Duodenal mucosa (tissue), 2 donors: ENCODE measurements around the gene NAALADL2.
"Not testable (repeated sequence)": the region's sequence is repeated elsewhere in the genome, so short reads cannot be mapped to it uniquely, and the experiment has no call there.

Experiments used
- H3K27ac ChIP-seq: one replicate; pipeline ENCODE4 v1.7.0; 2013; ENCODE audit warnings: low read depth, low read length
- H3K27me3 ChIP-seq, 2 donors: one replicate each; pipeline ENCODE4 v1.7.0; 2013; ENCODE audit warnings: low read length in 2 of 2, control low read depth in 1 of 2; ENCODE audit not compliant: insufficient read depth in 2 of 2, control insufficient read depth in 1 of 2
- H3K36me3 ChIP-seq, 2 donors: one replicate each; pipeline ENCODE4 v1.7.0; 2013; ENCODE audit warnings: low read length in 2 of 2, control low read depth in 1 of 2; ENCODE audit not compliant: insufficient read depth in 2 of 2, control insufficient read depth in 1 of 2
- H3K4me1 ChIP-seq, 2 donors: one replicate each; pipeline ENCODE4 v1.7.0; 2013; ENCODE audit warnings: low read length in 2 of 2, control low read depth in 1 of 2; ENCODE audit not compliant: insufficient read depth in 2 of 2, control insufficient read depth in 1 of 2
- H3K4me3 ChIP-seq, 2 donors: one replicate each; pipeline ENCODE4 v1.7.0; 2013; ENCODE audit warnings: low read length in 2 of 2, low read depth in 1 of 2
- H3K9ac ChIP-seq, 2 donors: one replicate each; pipeline ENCODE4 v1.7.0; 2013; ENCODE audit warnings: low read length in 2 of 2, low read depth in 1 of 2
- H3K9me3 ChIP-seq, 2 donors: one replicate each; pipeline ENCODE4 v1.7.0; 2013; ENCODE audit warnings: low read length in 2 of 2, control low read depth in 1 of 2; ENCODE audit not compliant: control insufficient read depth in 1 of 2

Gene NAALADL2

DNA sequence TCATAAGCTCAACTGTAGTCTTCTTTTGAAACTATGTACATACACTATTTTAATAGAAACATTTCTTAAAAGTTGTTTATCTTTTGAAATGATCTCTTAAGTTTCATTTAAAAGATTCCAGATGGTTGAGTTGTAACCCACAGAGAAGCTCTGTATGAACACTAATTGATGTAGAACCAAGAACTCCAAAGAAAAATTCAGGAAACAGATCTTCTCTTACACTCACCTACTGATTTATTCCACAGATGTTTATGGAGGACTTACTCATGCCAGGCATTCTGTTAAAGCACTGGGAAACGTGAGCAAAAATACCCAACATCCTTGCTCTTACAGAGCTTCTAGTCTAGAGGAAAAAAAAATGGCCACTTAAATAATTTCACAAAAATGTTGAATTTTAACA is 551.1 kb downstream of the NAALADL2 start:
- H3K27ac ChIP-seq: no peak overlapping the region
- H3K4me1 ChIP-seq: no peaks in the 10 kb centered on the region
- H3K9ac ChIP-seq: no peak overlapping the region
- H3K36me3 ChIP-seq: no peaks in the 10 kb centered on the region
- H3K27me3 ChIP-seq: no peaks in the 10 kb centered on the region
- no peaks in the 10 kb centered on the region for H3K9me3 ChIP-seq
- H3K4me3 ChIP-seq: no peak overlapping the region

DNA sequence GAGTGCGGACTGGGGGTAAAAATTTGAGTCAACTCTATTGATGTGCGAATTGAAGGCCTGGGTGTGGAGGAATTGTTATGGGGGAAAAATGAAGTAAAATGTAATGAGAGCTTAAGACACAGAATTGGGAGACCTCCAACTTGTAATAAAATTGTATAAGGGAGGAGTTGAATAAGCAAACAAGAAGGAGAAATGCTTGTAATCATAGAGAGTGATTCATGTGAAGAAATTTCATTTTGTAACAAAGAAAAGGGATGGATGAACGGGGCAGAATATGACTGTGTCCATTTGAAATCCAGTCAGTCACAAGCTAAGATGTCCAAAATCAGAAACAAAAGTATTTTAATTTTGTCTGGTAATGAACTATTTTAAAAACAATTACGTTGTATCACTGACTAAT is 552.3 kb downstream of the NAALADL2 start:
- Histone ChIP-seq H3K36me3 (no peaks in the 10 kb centered on the region), H3K9ac (no peak overlapping the region), H3K27me3 (no peaks in the 10 kb centered on the region), H3K27ac (no peak overlapping the region), H3K4me1 (no peaks in the 10 kb centered on the region), H3K9me3 (no peaks in the 10 kb centered on the region), H3K4me3 (no peak overlapping the region)

DNA sequence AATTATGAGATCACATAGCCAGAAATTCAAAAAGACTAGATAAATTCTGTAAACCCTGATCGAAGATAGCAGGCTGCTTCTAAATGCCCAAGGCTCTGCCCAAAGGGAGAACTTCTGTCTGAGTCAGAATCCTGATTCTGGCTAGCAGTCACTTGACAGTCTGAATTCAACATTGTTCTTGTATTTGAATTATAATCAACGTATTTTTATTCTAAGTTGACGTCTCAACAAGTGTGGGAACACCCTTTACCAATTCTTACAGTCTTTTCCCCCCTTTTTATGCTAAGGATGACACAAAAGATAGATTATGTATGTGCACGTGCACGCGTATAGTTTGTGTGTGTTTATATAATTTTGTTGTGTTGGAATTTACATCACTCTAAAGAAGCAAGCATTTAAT is 552.8 kb downstream of the NAALADL2 start:
- Histone ChIP-seq H3K27me3 (no peaks in the 10 kb centered on the region), H3K9ac (no peak overlapping the region), H3K4me1 (no peaks in the 10 kb centered on the region), H3K36me3 (no peaks in the 10 kb centered on the region), H3K27ac (no peak overlapping the region), H3K4me3 (no peak overlapping the region), H3K9me3 (no peaks in the 10 kb centered on the region)

DNA sequence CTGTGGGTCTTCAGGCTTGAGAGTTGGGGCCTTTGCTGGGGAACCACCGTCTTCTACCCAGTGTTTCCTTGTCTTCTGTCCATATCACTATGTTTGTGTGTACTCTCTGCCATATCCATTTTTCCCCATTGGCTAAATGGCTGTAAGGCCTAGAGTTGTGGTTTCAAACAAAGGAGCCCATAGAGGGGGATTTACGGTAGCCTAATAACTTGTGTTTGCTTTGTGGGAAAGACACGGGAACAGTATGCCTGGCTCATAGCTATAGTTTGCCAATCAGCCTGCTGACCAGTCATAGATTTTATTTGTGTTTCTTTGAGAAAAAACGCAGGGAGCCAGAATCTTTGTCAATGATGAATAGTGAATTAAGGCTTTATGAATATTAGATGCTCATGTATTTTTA is 554.8 kb downstream of the NAALADL2 start:
- no peaks in the 10 kb centered on the region for H3K9me3 ChIP-seq
- H3K4me1 ChIP-seq: no peaks in the 10 kb centered on the region
- H3K27ac ChIP-seq: no peak overlapping the region
- H3K27me3 ChIP-seq: no peaks in the 10 kb centered on the region
- no peak overlapping the region for H3K9ac ChIP-seq
- H3K36me3 ChIP-seq: no peaks in the 10 kb centered on the region
- no peak overlapping the region for H3K4me3 ChIP-seq

DNA sequence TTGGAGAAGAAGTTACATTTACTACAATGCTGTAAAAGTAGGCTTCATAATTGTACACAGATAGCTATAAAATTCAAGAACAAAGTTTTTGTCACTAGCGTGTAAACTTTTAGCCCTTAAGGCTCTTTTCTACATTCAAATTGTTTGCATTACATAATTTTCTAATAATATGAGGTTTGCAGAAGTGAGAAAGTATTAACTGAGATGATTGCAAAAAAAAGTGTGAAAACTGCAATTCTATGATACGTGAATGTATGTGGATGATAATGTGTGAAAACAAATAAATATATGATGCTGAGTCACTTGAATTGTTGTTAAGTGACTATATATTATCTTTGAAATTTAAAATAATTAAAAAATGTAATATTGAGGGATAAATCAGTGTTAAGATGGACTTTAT is 557.5 kb downstream of the NAALADL2 start:
- H3K27ac ChIP-seq: no peak overlapping the region
- H3K4me3 ChIP-seq: no peak overlapping the region
- H3K27me3 ChIP-seq: no peaks in the 10 kb centered on the region
- H3K9me3 ChIP-seq: no peaks in the 10 kb centered on the region
- no peak overlapping the region for H3K9ac ChIP-seq
- no peaks in the 10 kb centered on the region for H3K36me3 ChIP-seq
- H3K4me1 ChIP-seq: no peaks in the 10 kb centered on the region

DNA sequence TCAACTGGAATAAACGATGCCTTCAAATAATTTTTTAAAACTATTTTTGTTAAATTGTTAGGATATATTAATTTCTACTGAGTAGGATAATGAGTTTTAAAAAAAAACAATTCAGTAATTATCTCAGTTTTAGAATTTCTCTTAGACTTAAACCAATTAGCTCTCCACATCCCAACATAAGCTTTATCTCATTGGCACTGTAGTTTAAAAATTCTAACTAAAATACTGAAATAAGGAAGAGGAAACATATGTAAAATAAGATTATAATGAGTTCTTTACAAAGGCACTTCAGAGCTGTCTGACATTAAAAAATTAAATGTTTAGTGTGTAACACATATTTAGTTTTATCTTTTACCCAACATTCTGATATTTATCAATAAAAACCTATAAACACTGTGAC is 558.3 kb downstream of the NAALADL2 start:
- no peaks in the 10 kb centered on the region for H3K36me3 ChIP-seq
- no peak overlapping the region for H3K27ac ChIP-seq
- H3K9me3 ChIP-seq: no peaks in the 10 kb centered on the region
- no peaks in the 10 kb centered on the region for H3K4me1 ChIP-seq
- no peak overlapping the region for H3K9ac ChIP-seq
- H3K27me3 ChIP-seq: no peaks in the 10 kb centered on the region
- H3K4me3 ChIP-seq: no peak overlapping the region

DNA sequence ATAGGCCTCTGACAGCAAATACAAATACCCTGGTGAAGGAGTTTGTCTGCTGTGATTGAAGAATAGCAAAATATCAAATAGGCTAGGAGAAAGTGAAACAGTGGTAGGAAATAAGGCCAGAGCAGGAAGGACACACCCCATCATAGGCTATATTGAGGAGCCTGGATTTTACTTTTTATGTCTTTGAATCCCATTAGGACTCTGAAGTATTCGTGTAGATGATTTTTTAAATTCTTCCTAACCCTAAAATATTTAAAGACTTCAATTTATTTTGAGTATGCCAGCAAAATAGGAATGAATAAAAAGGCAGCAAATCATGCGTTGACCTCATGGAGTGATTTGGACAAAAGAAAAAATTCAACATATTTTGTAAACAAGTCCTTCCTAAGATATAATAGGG is 562.8 kb downstream of the NAALADL2 start:
- Histone ChIP-seq H3K9me3 (no peaks in the 10 kb centered on the region), H3K36me3 (no peaks in the 10 kb centered on the region), H3K4me1 (no peaks in the 10 kb centered on the region), H3K27ac (no peak overlapping the region), H3K27me3 (no peaks in the 10 kb centered on the region), H3K4me3 (no peak overlapping the region), H3K9ac (no peak overlapping the region)

DNA sequence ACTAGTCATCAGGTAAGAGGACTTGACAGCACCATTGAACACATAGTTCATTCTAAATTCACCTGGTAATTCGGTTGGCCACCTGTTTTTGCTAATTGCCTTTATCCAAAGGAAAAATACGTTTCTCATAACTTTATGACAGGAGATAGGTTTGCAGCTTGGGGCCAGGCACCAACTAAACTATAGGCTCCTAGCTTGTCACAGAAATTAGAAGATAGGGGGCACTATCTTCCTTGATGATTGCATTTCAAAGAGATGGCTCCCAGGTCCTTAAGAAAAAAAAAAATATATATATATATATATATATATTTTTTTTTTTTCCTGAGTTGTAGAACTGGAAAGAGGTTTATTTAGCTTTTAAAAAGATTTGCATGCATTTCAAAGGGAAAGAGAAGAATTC is 563.6 kb downstream of the NAALADL2 start:
- no peaks in the 10 kb centered on the region for H3K36me3 ChIP-seq
- no peak overlapping the region for H3K9ac ChIP-seq
- H3K4me1 ChIP-seq: no peaks in the 10 kb centered on the region
- H3K4me3 ChIP-seq: no peak overlapping the region
- no peaks in the 10 kb centered on the region for H3K9me3 ChIP-seq
- no peaks in the 10 kb centered on the region for H3K27me3 ChIP-seq
- H3K27ac ChIP-seq: no peak overlapping the region

DNA sequence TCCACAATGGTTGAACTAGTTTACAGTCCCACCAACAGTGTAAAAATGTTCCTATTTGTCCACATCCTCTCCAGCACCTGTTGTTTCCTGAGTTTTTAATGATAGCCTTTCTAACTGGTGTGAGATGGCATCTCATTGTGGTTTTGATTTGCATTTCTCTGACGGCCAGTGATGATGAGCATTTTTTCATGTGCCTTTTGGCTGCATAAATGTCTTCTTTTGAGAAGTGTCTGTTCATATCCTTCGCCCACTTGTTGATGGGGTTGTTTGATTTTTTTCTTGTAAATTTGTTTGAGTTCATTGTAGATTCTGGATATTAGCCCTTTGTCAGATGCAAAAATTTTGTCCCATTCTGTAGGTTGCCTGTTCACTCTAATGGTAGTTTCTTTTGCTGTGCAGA is 564.7 kb downstream of the NAALADL2 start:
- H3K27me3 ChIP-seq, H3K9ac ChIP-seq, H3K36me3 ChIP-seq, H3K9me3 ChIP-seq, H3K4me3 ChIP-seq, H3K4me1 ChIP-seq, H3K27ac ChIP-seq: not testable (repeated sequence)

DNA sequence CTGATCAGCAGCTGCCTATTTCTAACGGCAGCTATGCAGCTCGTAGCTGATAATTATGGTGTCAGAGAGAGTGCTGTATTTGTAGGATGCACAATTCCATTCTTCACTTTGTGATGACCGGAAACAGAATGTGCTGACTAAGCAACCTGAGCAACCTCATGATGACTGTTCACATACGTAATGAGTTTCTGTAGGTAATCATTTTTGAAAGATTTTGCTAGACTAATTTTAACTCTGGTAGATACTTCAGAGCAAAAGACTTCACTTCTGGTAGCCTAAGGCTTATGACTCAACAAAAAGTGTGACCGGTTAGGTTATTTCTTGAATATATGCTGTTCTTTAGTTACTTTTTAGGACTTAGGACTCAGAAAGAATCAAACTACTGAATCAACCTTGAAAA is 567.7 kb downstream of the NAALADL2 start:
- no peak overlapping the region for H3K9ac ChIP-seq
- H3K27ac ChIP-seq: no peak overlapping the region
- H3K4me3 ChIP-seq: no peak overlapping the region
- no peaks in the 10 kb centered on the region for H3K27me3 ChIP-seq
- H3K4me1 ChIP-seq: peaks cover 0 to 11% of the 10 kb centered on the region in 2 donors
- H3K9me3 ChIP-seq: no peaks in the 10 kb centered on the region
- no peaks in the 10 kb centered on the region for H3K36me3 ChIP-seq

DNA sequence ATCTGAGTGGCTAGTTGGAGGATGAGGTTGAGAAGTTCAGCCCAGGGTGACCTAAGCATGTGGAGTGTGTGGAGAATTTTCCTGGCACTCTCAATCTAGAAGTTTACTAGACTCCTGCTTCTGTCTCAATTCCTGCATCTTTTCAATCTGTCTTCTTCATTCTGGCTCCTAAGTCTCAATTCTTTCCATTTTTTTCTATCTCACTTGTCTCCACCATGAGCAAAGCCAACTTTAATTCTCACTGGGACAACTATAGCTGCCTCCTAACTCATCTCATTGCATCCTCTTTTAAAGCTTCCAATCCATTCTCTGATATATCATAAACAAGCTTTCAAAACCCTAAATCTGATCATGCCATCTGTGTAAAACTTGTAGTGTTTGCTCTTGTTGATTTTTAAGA is 569.3 kb downstream of the NAALADL2 start:
- Histone ChIP-seq H3K4me1 (peaks cover 0 to 13% of the 10 kb centered on the region in 2 donors), H3K9me3 (no peaks in the 10 kb centered on the region), H3K27me3 (no peaks in the 10 kb centered on the region), H3K36me3 (no peaks in the 10 kb centered on the region), H3K27ac (no peak overlapping the region), H3K4me3 (no peak overlapping the region), H3K9ac (no peak overlapping the region)
